ENCODE data around the gene YTHDF1. TPM values are rescaled to one million over a fixed set of nuclear protein-coding genes. Genes with fewer than 3 reads are reported as not detected.

Gene YTHDF1
- polyA plus RNA-seq, 4 donors: 20.3 to 37.9 (median 22.9) TPM

DNA sequence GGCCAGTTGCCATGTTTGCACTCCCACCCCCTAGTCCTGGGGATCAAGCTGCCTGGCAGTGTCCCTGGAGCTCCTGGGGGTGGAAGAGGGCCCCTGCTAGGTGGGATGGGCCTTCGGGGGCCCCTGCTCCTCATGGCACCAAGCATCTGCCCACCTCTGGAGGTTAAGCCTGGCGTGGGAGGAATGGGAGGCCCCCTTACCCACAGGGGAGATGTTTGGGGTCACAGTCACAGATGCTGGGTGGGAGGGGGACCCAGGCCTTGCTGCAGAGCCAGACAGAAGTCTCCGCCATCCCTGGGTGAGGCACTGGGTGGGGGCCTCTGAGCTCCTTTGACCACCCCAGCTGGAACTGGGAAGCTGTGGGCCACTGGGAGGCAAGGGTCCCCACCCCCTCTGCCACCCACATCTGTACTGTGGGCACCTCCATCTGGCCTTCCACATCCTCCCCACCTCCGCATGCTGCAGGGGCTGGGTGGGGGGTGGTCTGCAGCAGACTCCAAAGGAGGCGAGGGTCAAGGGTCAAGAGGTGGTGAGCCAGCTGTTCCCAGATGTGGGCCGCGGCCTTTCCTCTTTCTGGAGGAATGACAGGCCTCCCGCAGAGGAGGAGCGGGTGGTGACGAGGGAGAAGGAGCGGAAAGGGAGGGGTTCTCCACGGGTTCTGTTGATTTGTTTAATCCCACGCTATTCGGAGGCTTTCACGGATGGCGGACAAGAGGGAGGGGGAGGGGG, 41.5 kb downstream of the YTHDF1 start:
- FAIRE-seq: no peak
- H3K9me3 ChIP-seq (ENCODE audit: control insufficient read depth in 2 of 2, insufficient read depth in 1 of 2, low read depth in 1 of 2, low read length in 1 of 2): no peaks in the 10 kb centered on the region
- peaks cover 30 to 72% (median 49%) of the 10 kb centered on the region in 3 donors for H3K27me3 ChIP-seq (ENCODE audit: control insufficient read depth in 3 of 3, insufficient read depth in 3 of 3, low read length in 3 of 3)
- peak in 1 of 2 donors; percentile 5 for DNase-seq
- no peaks in the 10 kb centered on the region for H3K36me3 ChIP-seq (ENCODE audit: control insufficient read depth in 3 of 3, insufficient read depth in 2 of 3, low read depth in 1 of 3, low read length in 3 of 3)
- no peak overlapping the region for H3K27ac ChIP-seq (ENCODE audit: low read depth in 1 of 3, low read length in 2 of 3)
- H3K4me1 ChIP-seq (ENCODE audit: control insufficient read depth in 3 of 3, insufficient read depth in 2 of 3, low read depth in 1 of 3, low read length in 2 of 3): peaks cover 0 to 5% (median 4%) of the 10 kb centered on the region in 3 donors
- H3K4me3 ChIP-seq (ENCODE audit: low read depth in 1 of 3, low read length in 3 of 3): no peak overlapping the region
- 10 to 13% (median 10%) methylated on average over 8 to 16 of the region's 16 CpGs for WGBS, 3 donors

GRCh38 chr20:63173552-63174191, 42.3 kb downstream of the YTHDF1 start:
- 24 to 34% (median 28%) methylated on average over 20 to 22 of the region's 22 CpGs for WGBS, 3 donors
- Histone ChIP-seq H3K27ac (ENCODE audit: low read depth in 1 of 3, low read length in 2 of 3) (no peak overlapping the region), H3K36me3 (ENCODE audit: control insufficient read depth in 3 of 3, insufficient read depth in 2 of 3, low read depth in 1 of 3, low read length in 3 of 3) (no peaks in the 10 kb centered on the region), H3K4me1 (ENCODE audit: control insufficient read depth in 3 of 3, insufficient read depth in 2 of 3, low read depth in 1 of 3, low read length in 2 of 3) (peaks cover 0 to 4% (median 0%) of the 10 kb centered on the region in 3 donors), H3K4me3 (ENCODE audit: low read depth in 1 of 3, low read length in 3 of 3) (no peak overlapping the region), H3K27me3 (ENCODE audit: control insufficient read depth in 3 of 3, insufficient read depth in 3 of 3, low read length in 3 of 3) (peaks cover 30 to 67% (median 46%) of the 10 kb centered on the region in 3 donors), H3K9me3 (ENCODE audit: control insufficient read depth in 2 of 2, insufficient read depth in 1 of 2, low read depth in 1 of 2, low read length in 1 of 2) (no peaks in the 10 kb centered on the region)
- DNase-seq (peak in 1 of 2 donors; percentile 17), FAIRE-seq (no peak)

DNA sequence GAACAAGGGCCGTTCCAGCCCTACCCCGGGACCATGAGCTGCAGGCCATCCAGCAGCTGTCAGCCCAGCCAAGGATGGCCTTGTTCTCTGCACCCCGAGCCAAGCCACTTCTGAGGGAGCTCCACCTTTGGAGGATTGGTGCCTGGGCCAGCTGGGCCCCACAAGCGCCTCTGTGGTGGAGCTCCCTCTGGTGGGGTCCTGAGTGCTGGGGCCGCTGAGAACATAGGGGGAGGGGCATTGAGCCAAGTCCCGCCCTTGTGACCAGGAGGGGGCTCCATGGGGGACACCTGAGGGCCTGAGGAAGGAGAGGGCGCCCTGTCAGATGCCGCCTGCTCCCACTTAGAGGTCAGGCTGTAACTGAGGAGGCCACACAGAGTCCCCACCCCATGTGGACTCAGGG, 43.2 kb downstream of the YTHDF1 start:
- FAIRE-seq: no peak
- Histone ChIP-seq H3K4me1 (ENCODE audit: control insufficient read depth in 3 of 3, insufficient read depth in 2 of 3, low read depth in 1 of 3, low read length in 2 of 3) (peaks cover 0 to 4% (median 0%) of the 10 kb centered on the region in 3 donors), H3K4me3 (ENCODE audit: low read depth in 1 of 3, low read length in 3 of 3) (no peak overlapping the region), H3K36me3 (ENCODE audit: control insufficient read depth in 3 of 3, insufficient read depth in 2 of 3, low read depth in 1 of 3, low read length in 3 of 3) (no peaks in the 10 kb centered on the region), H3K27ac (ENCODE audit: low read depth in 1 of 3, low read length in 2 of 3) (no peak overlapping the region), H3K27me3 (ENCODE audit: control insufficient read depth in 3 of 3, insufficient read depth in 3 of 3, low read length in 3 of 3) (peaks cover 27 to 67% (median 37%) of the 10 kb centered on the region in 3 donors), H3K9me3 (ENCODE audit: control insufficient read depth in 2 of 2, insufficient read depth in 1 of 2, low read depth in 1 of 2, low read length in 1 of 2) (no peaks in the 10 kb centered on the region)
- no peak for DNase-seq
- 40 to 47% (median 46%) methylated on average over 7 to 8 of the region's 8 CpGs for WGBS, 3 donors

GRCh38 chr20:63171991-63172390, 43.9 kb downstream of the YTHDF1 start:
- Histone ChIP-seq H3K4me3 (ENCODE audit: low read depth in 1 of 3, low read length in 3 of 3) (no peak overlapping the region), H3K27ac (ENCODE audit: low read depth in 1 of 3, low read length in 2 of 3) (no peak overlapping the region), H3K9me3 (ENCODE audit: control insufficient read depth in 2 of 2, insufficient read depth in 1 of 2, low read depth in 1 of 2, low read length in 1 of 2) (no peaks in the 10 kb centered on the region), H3K36me3 (ENCODE audit: control insufficient read depth in 3 of 3, insufficient read depth in 2 of 3, low read depth in 1 of 3, low read length in 3 of 3) (no peaks in the 10 kb centered on the region), H3K27me3 (ENCODE audit: control insufficient read depth in 3 of 3, insufficient read depth in 3 of 3, low read length in 3 of 3) (peaks cover 23 to 65% (median 30%) of the 10 kb centered on the region in 3 donors), H3K4me1 (ENCODE audit: control insufficient read depth in 3 of 3, insufficient read depth in 2 of 3, low read depth in 1 of 3, low read length in 2 of 3) (peaks cover 0 to 4% (median 0%) of the 10 kb centered on the region in 3 donors)
- 66 to 81% (median 71%) methylated on average over 5 of the region's 5 CpGs for WGBS, 3 donors
- DNase-seq: no peak
- FAIRE-seq: no peak

DNA sequence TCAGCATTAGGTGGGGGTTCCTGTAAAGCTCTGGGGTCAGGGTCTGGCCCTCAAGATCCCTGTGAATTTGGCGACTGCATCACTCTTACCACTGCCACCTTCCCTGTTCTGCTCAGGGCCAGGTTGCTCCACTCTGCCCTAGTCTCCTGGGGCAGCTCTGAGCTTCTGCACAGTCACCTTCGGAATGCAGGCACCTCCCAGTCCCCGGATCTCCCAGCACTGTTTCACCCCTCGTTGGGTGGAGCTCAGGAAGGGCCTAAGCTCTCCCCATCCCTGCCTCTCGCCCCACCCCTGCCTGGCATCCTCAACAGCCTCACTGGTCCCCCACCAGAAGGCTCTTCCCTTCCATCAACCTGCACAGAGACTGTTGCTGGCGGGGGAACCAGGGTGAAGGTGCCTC, 46.2 kb downstream of the YTHDF1 start:
- H3K36me3 ChIP-seq (ENCODE audit: control insufficient read depth in 3 of 3, insufficient read depth in 2 of 3, low read depth in 1 of 3, low read length in 3 of 3): no peaks in the 10 kb centered on the region
- H3K27ac ChIP-seq (ENCODE audit: low read depth in 1 of 3, low read length in 2 of 3): no peak overlapping the region
- H3K9me3 ChIP-seq (ENCODE audit: control insufficient read depth in 2 of 2, insufficient read depth in 1 of 2, low read depth in 1 of 2, low read length in 1 of 2): no peaks in the 10 kb centered on the region
- FAIRE-seq (no peak), DNase-seq (no peak)
- H3K4me1 ChIP-seq (ENCODE audit: control insufficient read depth in 3 of 3, insufficient read depth in 2 of 3, low read depth in 1 of 3, low read length in 2 of 3): peaks cover 0 to 4% (median 0%) of the 10 kb centered on the region in 3 donors
- H3K27me3 ChIP-seq (ENCODE audit: control insufficient read depth in 3 of 3, insufficient read depth in 3 of 3, low read length in 3 of 3): peaks cover 11 to 46% (median 17%) of the 10 kb centered on the region in 3 donors
- H3K4me3 ChIP-seq (ENCODE audit: low read depth in 1 of 3, low read length in 3 of 3): no peak overlapping the region
- 30 to 42% (median 41%) methylated on average over 6 of the region's 6 CpGs for WGBS, 3 donors

DNA sequence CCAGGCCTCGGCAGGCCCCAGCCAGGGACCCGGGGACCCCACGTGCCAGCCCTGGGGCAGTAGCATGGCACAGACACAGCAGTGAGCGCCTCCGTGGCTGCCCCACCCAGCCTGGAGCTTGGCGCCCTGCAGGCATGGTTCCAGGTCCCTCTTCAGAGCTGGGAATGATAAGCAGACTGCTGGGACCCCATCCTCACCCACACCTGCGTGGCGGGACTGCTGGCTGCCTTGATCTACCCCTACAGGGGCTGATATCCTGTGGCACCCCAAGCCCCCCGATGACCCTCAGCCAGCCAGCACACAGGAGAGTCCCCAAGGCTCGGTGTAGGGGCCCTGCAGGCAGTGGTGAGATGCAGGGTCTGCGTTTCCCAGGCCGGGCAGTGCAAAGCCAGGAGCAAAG, 47.1 kb downstream of the YTHDF1 start:
- DNase-seq: no peak
- 61 to 77% (median 68%) methylated on average over 10 to 12 of the region's 12 CpGs for WGBS, 3 donors

GRCh38 chr20:63167918-63168520, 47.9 kb downstream of the YTHDF1 start:
- FAIRE-seq: no peak
- DNase-seq: no peak
- Histone ChIP-seq H3K9me3 (ENCODE audit: control insufficient read depth in 2 of 2, insufficient read depth in 1 of 2, low read depth in 1 of 2, low read length in 1 of 2) (no peaks in the 10 kb centered on the region), H3K27me3 (ENCODE audit: control insufficient read depth in 3 of 3, insufficient read depth in 3 of 3, low read length in 3 of 3) (peaks cover 2 to 29% (median 9%) of the 10 kb centered on the region in 3 donors), H3K4me3 (ENCODE audit: low read depth in 1 of 3, low read length in 3 of 3) (no peak overlapping the region), H3K36me3 (ENCODE audit: control insufficient read depth in 3 of 3, insufficient read depth in 2 of 3, low read depth in 1 of 3, low read length in 3 of 3) (no peaks in the 10 kb centered on the region), H3K27ac (ENCODE audit: low read depth in 1 of 3, low read length in 2 of 3) (no peak overlapping the region), H3K4me1 (ENCODE audit: control insufficient read depth in 3 of 3, insufficient read depth in 2 of 3, low read depth in 1 of 3, low read length in 2 of 3) (no peaks in the 10 kb centered on the region)
- 78 to 80% (median 78%) methylated on average over 22 to 23 of the region's 23 CpGs for WGBS, 3 donors

More for the DNA sequence above, 47.1 kb downstream of the YTHDF1 start:
- Histone ChIP-seq H3K4me1 (ENCODE audit: control insufficient read depth in 3 of 3, insufficient read depth in 2 of 3, low read depth in 1 of 3, low read length in 2 of 3) (peaks cover 0 to 4% (median 0%) of the 10 kb centered on the region in 3 donors), H3K4me3 (ENCODE audit: low read depth in 1 of 3, low read length in 3 of 3) (no peak overlapping the region), H3K36me3 (ENCODE audit: control insufficient read depth in 3 of 3, insufficient read depth in 2 of 3, low read depth in 1 of 3, low read length in 3 of 3) (no peaks in the 10 kb centered on the region), H3K9me3 (ENCODE audit: control insufficient read depth in 2 of 2, insufficient read depth in 1 of 2, low read depth in 1 of 2, low read length in 1 of 2) (no peaks in the 10 kb centered on the region), H3K27ac (ENCODE audit: low read depth in 1 of 3, low read length in 2 of 3) (no peak overlapping the region), H3K27me3 (ENCODE audit: control insufficient read depth in 3 of 3, insufficient read depth in 3 of 3, low read length in 3 of 3) (peaks cover 4 to 38% (median 13%) of the 10 kb centered on the region in 3 donors)
- FAIRE-seq: no peak

- peaks cover 4 to 22% (median 4%) of the 10 kb centered on the region in 3 donors for H3K27me3 ChIP-seq (ENCODE audit: control insufficient read depth in 3 of 3, insufficient read depth in 3 of 3, low read length in 3 of 3)
- 56 to 65% (median 64%) methylated on average over 24 of the region's 24 CpGs for WGBS, 3 donors
- FAIRE-seq (no peak), DNase-seq (no peak)
- H3K9me3 ChIP-seq (ENCODE audit: control insufficient read depth in 2 of 2, insufficient read depth in 1 of 2, low read depth in 1 of 2, low read length in 1 of 2): no peaks in the 10 kb centered on the region
- no peaks in the 10 kb centered on the region for H3K4me1 ChIP-seq (ENCODE audit: control insufficient read depth in 3 of 3, insufficient read depth in 2 of 3, low read depth in 1 of 3, low read length in 2 of 3)
- no peak overlapping the region for H3K4me3 ChIP-seq (ENCODE audit: low read depth in 1 of 3, low read length in 3 of 3)
- no peak overlapping the region for H3K27ac ChIP-seq (ENCODE audit: low read depth in 1 of 3, low read length in 2 of 3)
- H3K36me3 ChIP-seq (ENCODE audit: control insufficient read depth in 3 of 3, insufficient read depth in 2 of 3, low read depth in 1 of 3, low read length in 3 of 3): no peaks in the 10 kb centered on the region
Measured at GRCh38 chr20:63167026-63167917, 48.7 kb downstream of the YTHDF1 start.

All from small intestine (tissue), 7 donors.